ENCODE results near the gene DMWD.
"Not testable (repeated sequence)": the region's sequence is repeated elsewhere in the genome, so short reads cannot be mapped to it uniquely, and the experiment has no call there.

DMWD gene

DNA sequence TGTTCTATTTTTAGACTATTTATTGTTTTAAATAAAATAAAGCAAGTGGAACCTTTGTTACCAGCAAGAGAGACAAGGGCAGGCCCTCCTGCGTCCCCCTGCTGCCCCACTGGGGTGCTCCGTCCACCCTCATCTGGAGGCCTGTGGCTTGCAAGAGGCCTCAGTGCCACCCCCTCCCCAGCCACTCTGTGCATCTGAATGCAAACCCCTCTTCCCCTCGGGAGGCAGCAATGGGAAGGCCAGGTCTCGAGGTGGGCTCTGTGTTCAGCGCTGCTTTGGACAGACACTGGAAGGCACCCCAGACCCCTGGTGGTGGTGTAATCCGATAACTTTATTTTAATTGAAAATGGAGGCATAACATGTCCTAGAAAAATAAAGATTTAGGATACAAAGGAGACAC is 28.2 kb downstream of the DMWD start:
- no peak overlapping the region for H3K27ac Mint-ChIP-seq
- H3K9me3 Mint-ChIP-seq = no peaks in the 10 kb centered on the region
- H3K27me3 Mint-ChIP-seq = peaks cover 7% of the 10 kb centered on the region
- H3K4me3 Mint-ChIP-seq = no peak overlapping the region
- H3K4me1 Mint-ChIP-seq (ENCODE audit: low read depth) = peaks cover 7% of the 10 kb centered on the region
- H3K36me3 Mint-ChIP-seq (ENCODE audit: low read depth) = no peaks in the 10 kb centered on the region

DNA sequence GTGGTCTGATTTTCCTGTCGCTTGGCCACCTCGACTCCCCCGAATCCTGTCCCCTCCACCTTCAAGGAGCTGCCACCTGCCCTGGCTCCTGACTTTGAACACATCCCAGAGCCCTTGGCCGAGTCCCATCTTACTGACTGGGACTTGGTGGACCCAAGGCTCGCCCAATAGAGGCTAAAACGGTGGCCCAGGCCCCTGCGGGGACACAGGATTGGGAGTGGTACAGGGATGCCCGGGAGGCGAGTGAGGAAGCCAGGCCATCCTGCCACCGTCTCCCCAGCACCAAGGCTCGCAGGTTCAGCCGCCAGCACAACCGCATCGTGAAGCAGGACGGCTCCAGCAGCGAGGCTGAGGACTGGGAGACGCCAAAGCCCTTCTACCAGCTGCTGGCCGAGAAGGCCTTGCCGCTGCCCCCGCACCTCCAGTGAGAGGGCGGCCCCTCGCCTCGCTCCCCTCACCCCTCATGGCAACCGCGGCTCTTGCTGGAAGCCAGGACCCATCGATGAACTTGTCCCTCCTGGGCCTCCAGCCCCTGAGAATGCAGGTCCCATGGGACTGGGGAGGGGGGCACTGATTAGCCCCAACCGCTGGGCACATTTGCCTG is 28.9 kb downstream of the DMWD start:
- Mint-ChIP-seq H3K4me1 (ENCODE audit: low read depth) (peaks cover 4% of the 10 kb centered on the region), H3K4me3 (no peak overlapping the region), H3K27me3 (peaks cover 7% of the 10 kb centered on the region)

DNA sequence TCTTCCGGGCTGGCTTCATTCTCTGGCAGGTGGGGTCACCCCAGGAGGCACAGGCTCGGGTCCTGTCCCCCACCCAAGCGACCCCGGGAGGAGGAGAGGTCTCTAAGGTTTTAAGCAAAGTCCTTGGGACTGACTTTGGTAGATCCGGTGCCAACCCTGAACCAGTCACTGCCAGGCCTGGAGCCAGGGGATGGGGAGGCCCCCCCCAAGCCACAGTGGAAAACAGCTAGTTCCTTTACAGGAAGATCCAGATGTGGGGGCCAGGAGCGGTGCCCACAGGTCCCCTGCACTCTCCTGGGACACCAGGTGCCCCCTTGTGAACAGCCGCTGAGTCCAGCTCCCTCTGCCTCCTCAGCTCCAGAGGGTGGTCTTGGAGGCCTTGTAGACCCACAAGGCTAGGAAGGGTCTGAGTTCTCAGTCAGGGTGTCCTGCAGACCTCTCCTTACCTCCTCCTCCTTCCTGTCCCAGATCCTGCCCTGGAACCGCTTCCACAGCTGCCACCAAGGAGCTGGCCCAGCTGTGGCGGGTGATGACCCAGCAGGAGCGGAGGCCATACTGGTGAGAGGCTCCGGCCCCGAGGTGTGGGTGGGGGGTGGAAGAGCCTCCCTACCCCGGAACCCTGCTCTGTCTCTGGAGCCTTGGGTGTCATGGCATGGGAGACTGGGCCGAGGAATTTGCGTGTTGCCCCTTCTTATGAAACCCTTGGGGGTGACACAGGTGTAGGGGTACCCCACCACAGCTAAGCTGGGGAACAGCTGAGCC is 29.6 kb downstream of the DMWD start:
- H3K27me3 Mint-ChIP-seq = peaks cover 7% of the 10 kb centered on the region

More for the DNA sequence above, 28.9 kb downstream of the DMWD start:
- Mint-ChIP-seq H3K27ac (no peak overlapping the region), H3K9me3 (no peaks in the 10 kb centered on the region), H3K36me3 (ENCODE audit: low read depth) (no peaks in the 10 kb centered on the region)

DNA sequence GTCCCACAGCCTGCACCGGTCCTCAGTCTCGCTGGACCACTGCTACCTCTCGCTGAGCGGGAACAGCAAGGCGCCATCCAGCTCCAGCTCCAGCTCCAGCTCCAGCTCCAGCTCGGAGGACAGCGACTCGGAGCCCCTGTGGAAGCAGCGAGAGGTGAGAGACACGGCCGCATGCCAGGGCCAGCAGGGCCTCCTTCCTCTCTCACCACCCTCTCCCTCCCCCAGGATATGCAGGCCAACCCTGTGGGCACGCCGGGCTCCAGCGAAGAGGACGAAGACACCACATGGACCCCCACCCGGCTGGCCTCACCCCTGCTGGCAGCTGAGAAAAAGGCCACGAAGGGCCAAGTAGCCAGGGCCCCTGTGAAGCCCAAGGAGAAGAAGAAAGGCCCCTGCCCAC is 30.9 kb downstream of the DMWD start:
- H3K4me3 Mint-ChIP-seq = no peak overlapping the region
- peaks cover 7% of the 10 kb centered on the region for H3K27me3 Mint-ChIP-seq
- H3K27ac Mint-ChIP-seq = no peak overlapping the region
- no peaks in the 10 kb centered on the region for H3K4me1 Mint-ChIP-seq (ENCODE audit: low read depth)
- no peaks in the 10 kb centered on the region for H3K36me3 Mint-ChIP-seq (ENCODE audit: low read depth)
- no peaks in the 10 kb centered on the region for H3K9me3 Mint-ChIP-seq

More for the DNA sequence above, 29.6 kb downstream of the DMWD start:
- no peak overlapping the region for H3K27ac Mint-ChIP-seq
- no peaks in the 10 kb centered on the region for H3K36me3 Mint-ChIP-seq (ENCODE audit: low read depth)
- no peak overlapping the region for H3K4me3 Mint-ChIP-seq
- H3K9me3 Mint-ChIP-seq = no peaks in the 10 kb centered on the region
- peaks cover 2% of the 10 kb centered on the region for H3K4me1 Mint-ChIP-seq (ENCODE audit: low read depth)

DNA sequence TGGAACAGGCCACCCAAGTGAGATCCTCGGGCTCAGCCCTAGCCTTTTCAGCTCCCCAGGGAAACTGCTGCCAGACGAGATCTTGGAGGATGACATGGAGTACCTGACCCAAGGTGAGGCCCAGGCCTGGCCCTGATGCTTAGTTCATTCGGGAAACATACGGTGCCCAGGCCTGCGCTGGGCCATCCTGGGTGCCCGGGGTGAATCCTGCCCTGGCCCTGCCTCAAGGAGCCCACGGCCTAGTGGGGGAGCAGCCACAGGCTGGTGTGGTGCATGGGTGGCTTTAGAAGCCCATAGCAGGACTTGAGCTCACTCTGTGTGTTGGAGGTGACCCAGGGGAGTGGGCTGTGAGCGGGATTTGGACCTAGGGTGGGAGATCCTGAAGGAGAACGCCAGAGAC is 33.7 kb downstream of the DMWD start:
- H3K9me3 Mint-ChIP-seq = no peaks in the 10 kb centered on the region
- no peaks in the 10 kb centered on the region for H3K36me3 Mint-ChIP-seq (ENCODE audit: low read depth)
- H3K4me1 Mint-ChIP-seq (ENCODE audit: low read depth) = no peaks in the 10 kb centered on the region
- H3K27ac Mint-ChIP-seq = no peak overlapping the region
- H3K4me3 Mint-ChIP-seq = no peak overlapping the region
- no peaks in the 10 kb centered on the region for H3K27me3 Mint-ChIP-seq

DNA sequence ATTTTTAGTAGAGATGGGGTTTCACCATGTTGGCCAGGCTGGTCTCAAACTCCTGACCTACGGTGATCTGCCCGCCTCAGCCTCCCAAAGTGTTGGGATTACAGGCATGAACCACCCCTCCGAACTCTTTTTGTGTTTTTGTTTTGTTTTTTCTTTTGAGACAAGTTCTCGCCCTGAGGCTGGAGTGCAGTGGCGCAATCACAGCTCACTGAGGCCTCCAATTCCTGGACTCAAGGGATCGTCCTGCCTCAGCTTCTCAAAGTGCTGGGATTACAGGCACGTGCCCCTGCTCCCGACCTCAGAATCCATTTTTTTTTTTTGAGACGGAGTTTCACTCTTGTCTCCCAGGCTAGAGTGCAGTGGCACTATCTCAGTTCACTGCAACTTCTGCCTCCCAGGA is 35.0 kb downstream of the DMWD start:
- Mint-ChIP-seq H3K4me3 (no peak overlapping the region), H3K4me1 (ENCODE audit: low read depth) (no peaks in the 10 kb centered on the region), H3K27ac (no peak overlapping the region), H3K9me3 (no peaks in the 10 kb centered on the region), H3K36me3 (ENCODE audit: low read depth) (no peaks in the 10 kb centered on the region), H3K27me3 (no peaks in the 10 kb centered on the region)

DNA sequence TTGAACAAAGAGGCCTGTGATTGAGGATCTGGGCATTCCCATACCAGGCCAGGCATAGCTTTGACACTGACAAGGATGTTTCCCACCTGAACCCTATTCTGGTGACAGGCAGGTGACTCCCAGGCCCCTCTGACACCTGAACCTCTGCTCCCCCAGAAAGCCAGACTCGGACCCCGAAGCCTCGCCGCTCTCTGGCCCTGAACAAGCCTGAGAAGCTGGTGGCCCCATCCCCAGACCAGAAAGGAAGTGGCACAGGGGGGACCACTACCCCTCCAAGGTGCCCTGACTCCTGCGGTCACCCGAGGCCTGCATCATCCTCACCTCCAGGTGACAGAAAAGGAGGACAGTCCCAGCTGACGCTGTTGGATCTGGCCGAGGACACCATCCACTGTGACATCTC is 38.3 kb downstream of the DMWD start:
- Mint-ChIP-seq H3K27me3 (no peaks in the 10 kb centered on the region), H3K4me3 (no peak overlapping the region), H3K9me3 (no peaks in the 10 kb centered on the region), H3K4me1 (ENCODE audit: low read depth) (no peaks in the 10 kb centered on the region), H3K36me3 (ENCODE audit: low read depth) (no peaks in the 10 kb centered on the region), H3K27ac (no peak overlapping the region)

DNA sequence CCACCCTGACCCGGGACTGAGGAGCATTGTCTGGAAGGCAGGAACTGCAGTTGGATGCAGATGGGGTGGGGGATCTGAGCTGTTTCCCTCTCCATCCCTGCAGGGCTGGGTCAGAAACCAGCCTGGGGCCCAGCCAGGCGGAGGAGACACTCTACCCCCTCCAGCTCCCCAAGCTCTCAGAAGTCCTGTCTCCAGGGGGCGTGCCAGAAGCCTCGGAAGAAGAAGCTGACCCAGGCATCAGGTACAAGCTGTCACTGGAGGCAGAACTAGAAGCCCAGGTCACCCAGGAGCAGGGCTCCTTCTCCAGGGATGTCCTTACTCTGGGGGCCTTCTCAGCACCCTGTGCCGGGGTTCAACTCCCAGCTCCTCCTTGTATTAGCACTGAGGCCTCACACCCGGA is 39.1 kb downstream of the DMWD start:
- H3K9me3 Mint-ChIP-seq = no peaks in the 10 kb centered on the region
- no peaks in the 10 kb centered on the region for H3K4me1 Mint-ChIP-seq (ENCODE audit: low read depth)
- H3K4me3 Mint-ChIP-seq = no peak overlapping the region
- H3K27me3 Mint-ChIP-seq = no peaks in the 10 kb centered on the region
- H3K27ac Mint-ChIP-seq = no peak overlapping the region
- no peaks in the 10 kb centered on the region for H3K36me3 Mint-ChIP-seq (ENCODE audit: low read depth)

DNA sequence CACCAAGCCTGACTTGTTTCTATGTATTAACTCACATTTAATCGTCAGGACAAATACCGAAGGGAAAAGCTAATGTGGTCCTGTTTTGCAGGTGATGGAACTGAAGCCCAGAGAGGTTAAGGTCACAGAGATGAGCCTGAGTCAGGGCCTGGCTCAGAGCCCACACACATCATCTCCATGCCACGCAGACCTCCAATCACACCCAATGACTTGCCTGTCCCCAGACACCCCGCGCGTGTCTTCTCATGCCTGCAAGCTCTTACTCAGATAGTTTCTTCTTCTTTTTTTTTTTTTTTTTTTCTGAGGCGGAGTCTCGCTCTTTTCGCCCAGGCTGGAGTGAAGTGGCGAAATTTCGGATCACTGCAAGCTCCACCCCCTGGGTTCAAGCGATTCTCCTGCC is 40.0 kb downstream of the DMWD start:
- Mint-ChIP-seq H3K9me3 (no peaks in the 10 kb centered on the region), H3K4me1 (ENCODE audit: low read depth) (no peaks in the 10 kb centered on the region), H3K36me3 (ENCODE audit: low read depth) (no peaks in the 10 kb centered on the region), H3K27me3 (peaks cover under 1% of the 10 kb centered on the region), H3K4me3 (no peak overlapping the region), H3K27ac (no peak overlapping the region)

DNA sequence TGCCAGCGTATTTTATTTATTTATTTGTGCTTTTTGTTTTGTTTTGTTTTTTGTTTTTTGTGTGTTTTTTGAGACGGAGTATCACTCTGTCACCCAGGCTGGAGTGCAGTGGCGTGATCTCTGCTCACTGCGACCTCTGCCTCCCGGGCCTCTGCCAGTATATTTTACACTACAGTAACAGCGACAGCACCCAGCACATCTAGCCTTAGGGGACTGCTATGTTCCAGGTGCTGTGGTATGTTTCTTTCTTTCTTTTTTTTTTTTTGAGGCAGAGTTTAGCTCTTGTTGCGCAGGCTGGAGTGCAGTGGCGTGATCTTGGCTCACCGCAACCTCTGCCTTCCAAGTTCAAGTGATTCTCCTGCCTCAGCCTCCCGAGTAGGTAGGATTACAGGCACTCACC is 41.2 kb downstream of the DMWD start:
- not testable (repeated sequence) for H3K27ac Mint-ChIP-seq; H3K4me1 Mint-ChIP-seq (ENCODE audit: low read depth); H3K9me3 Mint-ChIP-seq; H3K36me3 Mint-ChIP-seq (ENCODE audit: low read depth); H3K4me3 Mint-ChIP-seq; H3K27me3 Mint-ChIP-seq

DNA sequence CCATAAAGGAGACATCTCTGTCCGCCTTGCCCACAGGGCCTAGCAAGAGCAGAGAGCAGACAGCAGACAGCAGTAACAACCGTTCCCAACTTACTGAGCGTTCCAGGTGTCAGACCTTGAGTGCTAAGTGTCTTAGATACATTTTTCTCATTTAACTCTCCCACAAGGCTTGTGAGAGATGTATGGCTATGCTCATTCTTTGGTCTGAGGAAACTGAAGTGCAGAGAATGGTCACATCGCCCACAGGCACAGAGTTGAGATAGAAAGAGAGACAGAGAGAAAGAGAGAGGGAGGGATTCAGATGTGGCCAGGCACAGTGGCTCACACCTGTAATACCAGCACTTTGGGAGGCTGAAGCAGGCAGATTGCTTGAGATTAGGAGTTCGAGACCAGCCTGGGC is 45.1 kb downstream of the DMWD start:
- H3K4me1 Mint-ChIP-seq (ENCODE audit: low read depth) = no peaks in the 10 kb centered on the region

DNA sequence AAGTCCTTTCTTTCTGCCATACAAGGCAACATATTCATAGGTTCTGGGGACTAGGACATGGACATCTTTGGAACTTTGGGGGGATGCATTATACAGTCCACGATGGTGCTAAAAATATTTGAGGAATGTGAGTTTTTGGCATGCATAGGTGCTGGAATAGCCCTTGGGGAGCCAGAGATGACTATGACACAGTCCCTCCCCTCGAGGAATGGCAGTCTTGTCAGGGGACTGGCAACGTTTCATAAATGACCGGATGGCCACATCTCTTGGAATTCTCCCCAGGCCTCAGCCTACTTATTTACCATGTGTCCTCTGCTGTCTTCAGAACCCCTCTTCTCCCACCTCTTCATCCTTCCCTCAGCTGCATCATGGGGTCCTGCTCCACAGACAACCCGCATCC is 45.8 kb downstream of the DMWD start:
- Mint-ChIP-seq H3K36me3 (ENCODE audit: low read depth) (no peaks in the 10 kb centered on the region), H3K4me1 (ENCODE audit: low read depth) (no peaks in the 10 kb centered on the region), H3K27ac (no peak overlapping the region), H3K27me3 (peaks cover 13% of the 10 kb centered on the region), H3K9me3 (no peaks in the 10 kb centered on the region), H3K4me3 (no peak overlapping the region)

More for the DNA sequence above, 45.1 kb downstream of the DMWD start:
- no peaks in the 10 kb centered on the region for H3K36me3 Mint-ChIP-seq (ENCODE audit: low read depth)
- peaks cover 13% of the 10 kb centered on the region for H3K27me3 Mint-ChIP-seq
- H3K27ac Mint-ChIP-seq = no peak overlapping the region
- H3K9me3 Mint-ChIP-seq = no peaks in the 10 kb centered on the region
- no peak overlapping the region for H3K4me3 Mint-ChIP-seq

DNA sequence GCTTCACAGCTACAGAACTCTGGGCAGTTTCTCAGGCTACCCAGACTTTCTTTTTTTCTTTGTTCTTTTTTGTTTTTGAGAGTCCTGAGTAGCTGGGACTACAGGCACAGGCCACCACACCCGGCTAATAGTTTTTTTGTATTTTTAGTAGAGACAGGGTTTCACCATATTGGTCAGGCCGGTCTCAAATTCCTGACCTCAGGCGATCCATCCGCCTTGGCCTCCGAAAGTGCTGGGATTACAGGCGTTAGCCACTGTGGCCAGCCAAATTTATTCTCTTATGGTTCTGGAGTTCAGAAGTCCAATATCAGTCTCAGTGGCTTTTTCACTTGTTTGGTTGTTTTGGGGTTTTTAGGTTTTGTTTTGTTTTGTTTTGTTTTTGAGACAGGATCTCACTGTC is 47.0 kb downstream of the DMWD start:
- Mint-ChIP-seq H3K4me3 (no peak overlapping the region), H3K27ac (no peak overlapping the region), H3K36me3 (ENCODE audit: low read depth) (no peaks in the 10 kb centered on the region), H3K4me1 (ENCODE audit: low read depth) (no peaks in the 10 kb centered on the region), H3K27me3 (peaks cover 13% of the 10 kb centered on the region), H3K9me3 (no peaks in the 10 kb centered on the region)

DNA sequence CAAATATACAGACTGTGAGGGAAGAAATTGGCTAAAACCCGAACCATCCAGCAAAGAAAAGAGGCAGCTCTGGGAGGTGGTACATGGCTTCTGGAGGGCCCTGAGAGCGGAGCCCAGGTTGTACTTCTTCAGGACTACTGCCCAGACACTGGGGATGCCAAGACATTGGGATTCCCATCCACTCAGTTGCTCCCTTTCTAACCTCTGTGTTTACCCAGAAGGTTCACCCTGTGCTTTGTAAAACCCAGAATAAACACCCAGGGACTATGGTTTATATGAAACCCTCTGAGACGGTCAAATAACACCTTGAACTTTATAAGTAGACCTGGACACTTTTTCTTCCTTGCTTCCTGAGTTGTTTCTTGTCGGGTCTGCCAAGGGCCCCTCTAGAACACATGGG is 49.7 kb downstream of the DMWD start:
- no peaks in the 10 kb centered on the region for H3K9me3 Mint-ChIP-seq
- no peaks in the 10 kb centered on the region for H3K36me3 Mint-ChIP-seq (ENCODE audit: low read depth)
- H3K4me1 Mint-ChIP-seq (ENCODE audit: low read depth) = no peaks in the 10 kb centered on the region
- H3K27ac Mint-ChIP-seq = no peak overlapping the region
- no peak overlapping the region for H3K4me3 Mint-ChIP-seq
- peaks cover 16% of the 10 kb centered on the region for H3K27me3 Mint-ChIP-seq

DNA sequence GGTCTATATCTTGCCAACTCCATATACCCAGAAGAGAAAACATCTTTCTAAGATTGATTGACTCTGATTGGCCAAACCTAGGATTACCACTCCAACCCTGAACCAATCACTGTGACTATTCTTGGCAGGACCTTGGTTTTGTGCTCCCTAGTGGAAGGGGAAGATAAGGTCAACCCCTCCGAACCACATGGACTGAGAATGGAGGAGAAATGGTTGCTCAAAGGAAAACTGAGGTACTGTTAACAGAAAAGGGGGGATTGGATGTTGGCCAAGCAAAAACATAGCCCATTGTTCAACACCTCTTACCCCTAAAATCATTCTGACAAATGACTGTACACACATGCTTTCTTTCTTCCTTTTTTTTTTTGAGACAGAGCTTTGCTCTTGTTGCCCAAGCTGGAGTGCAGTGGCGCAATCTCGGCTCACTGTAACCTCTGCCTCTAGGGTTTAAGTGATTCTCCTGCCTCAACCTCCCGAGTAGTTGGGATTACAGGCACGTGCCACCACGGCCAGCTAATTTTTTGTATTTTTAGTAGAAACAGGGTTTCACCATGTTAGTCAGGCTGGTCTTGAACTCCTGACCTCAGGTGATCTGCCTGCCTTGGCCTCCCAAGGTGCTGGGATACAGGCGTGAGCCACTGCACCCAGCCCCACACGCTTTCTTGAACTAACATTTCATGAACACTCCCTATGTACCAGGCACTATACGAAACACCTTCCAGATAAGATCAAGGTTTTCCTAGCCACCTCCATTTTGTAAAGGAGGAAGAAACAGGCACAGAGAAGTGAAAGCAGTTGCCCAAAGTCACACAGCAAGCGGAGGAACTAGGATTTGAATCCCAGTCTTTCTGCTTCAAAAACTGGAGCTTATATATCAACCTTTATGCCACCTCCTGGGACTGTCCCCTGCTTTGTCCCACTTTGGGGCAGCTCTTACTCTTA is 52.9 kb downstream of the DMWD start:
- H3K36me3 Mint-ChIP-seq (ENCODE audit: low read depth) = no peaks in the 10 kb centered on the region
- no peak overlapping the region for H3K4me3 Mint-ChIP-seq

More for the DNA sequence above, 52.9 kb downstream of the DMWD start:
- no peaks in the 10 kb centered on the region for H3K9me3 Mint-ChIP-seq
- H3K27me3 Mint-ChIP-seq = peaks cover 6% of the 10 kb centered on the region
- no peaks in the 10 kb centered on the region for H3K4me1 Mint-ChIP-seq (ENCODE audit: low read depth)
- no peak overlapping the region for H3K27ac Mint-ChIP-seq

Data from stimulated activated naive CD8-positive, alpha-beta T cell treated with anti-CD3 and anti-CD28 coated beads, Interleukin-15, Interleukin-2, amounts not matched to agents 100 ng/mL and 50 ng/mL, for 24 hours (primary cell).